CD4-positive, CD25-positive, alpha-beta regulatory T cell (primary cell): ENCODE measurements around the gene BCKDK. TPM values are rescaled to one million over a fixed set of nuclear protein-coding genes. Genes with fewer than 3 reads are reported as not detected.
A peak's percentile ranks its signal among the peaks of the same experiment; 100 is the strongest.
"Not testable (repeated sequence)": the region's sequence is repeated elsewhere in the genome, so short reads cannot be mapped to it uniquely, and the experiment has no call there.

Experiments used
- ATAC-seq, 2 donors: fragments of 150-1000 bp; cut with Tn5 transposase; one replicate each; pipeline ENCODE4 v1.10.0; 2021; ENCODE audit warnings: low read depth in 2 of 2, moderate number of reproducible peaks in 2 of 2, moderate library complexity in 1 of 2
- DNase-seq, 3 donors: peaks; one replicate each; pipeline versions ENCODE4 v3.0.0 to v3.0.0-alpha.2; 2012 to 2022; ENCODE audit warnings: mixed read lengths in 1 of 3
- H3K27ac ChIP-seq: one replicate; pipeline ENCODE4 v1.7.0; 2013; ENCODE audit warnings: mild to moderate bottlenecking, low read length; ENCODE audit not compliant: insufficient read depth, poor library complexity, severe bottlenecking
- H3K27me3 ChIP-seq: one replicate; pipeline ENCODE4 v1.7.0; 2013; ENCODE audit warnings: low read length; ENCODE audit not compliant: control insufficient read depth, insufficient read depth
- H3K36me3 ChIP-seq: one replicate; pipeline ENCODE4 v1.7.0; 2013; ENCODE audit warnings: mild to moderate bottlenecking, low read length, moderate library complexity; ENCODE audit not compliant: control insufficient read depth, insufficient read depth
- H3K4me1 ChIP-seq: 2 replicates; pipeline ENCODE4 v1.7.0; 2013; ENCODE audit warnings: mild to moderate bottlenecking, low read length; ENCODE audit not compliant: insufficient read depth, control insufficient read depth, poor library complexity, severe bottlenecking
- H3K4me3 ChIP-seq: one replicate; pipeline ENCODE4 v1.7.0; 2013; ENCODE audit warnings: low read depth, mild to moderate bottlenecking, low read length, moderate library complexity
- H3K9me3 ChIP-seq, 2 experiments: 1 replicate in 1 of 2; 2 replicates in 1 of 2; pipeline ENCODE4 v1.7.0; 2013; ENCODE audit warnings: low read length in 2 of 2, mild to moderate bottlenecking in 1 of 2, moderate library complexity in 1 of 2; ENCODE audit not compliant: control insufficient read depth in 2 of 2
- H3K27ac Mint-ChIP-seq, 3 donors: one replicate each; pipeline ENCODE4 v1.8.0; 2020 to 2022; ENCODE audit warnings: mild to moderate bottlenecking in 3 of 3, mixed read lengths in 3 of 3, moderate library complexity in 2 of 3
- H3K27me3 Mint-ChIP-seq: one replicate; pipeline ENCODE4 v1.8.0; 2022; ENCODE audit warnings: mild to moderate bottlenecking, mixed read lengths
- H3K36me3 Mint-ChIP-seq: one replicate; pipeline ENCODE4 v1.8.0; 2020; ENCODE audit warnings: mixed read lengths
- H3K4me1 Mint-ChIP-seq, 4 donors: one replicate each; pipeline ENCODE4 v1.8.0; 2020 to 2022; ENCODE audit warnings: mixed read lengths in 4 of 4, mild to moderate bottlenecking in 1 of 4
- H3K4me3 Mint-ChIP-seq, 4 donors: one replicate each; pipeline ENCODE4 v1.8.0; 2020 to 2022; ENCODE audit warnings: mild to moderate bottlenecking in 4 of 4, mixed read lengths in 4 of 4, moderate library complexity in 3 of 4
- H3K9me3 Mint-ChIP-seq, 7 donors: one replicate each; pipeline ENCODE4 v1.8.0; 2020 to 2022; ENCODE audit warnings: mixed read lengths in 7 of 7, mild to moderate bottlenecking in 3 of 7, moderate library complexity in 2 of 7
- polyA plus RNA-seq, 4 donors: library from polyadenylated mRNA; unstranded; fragments of 300-500 nt; fragmentation: Illumina TruSeq; gene quantifications; one replicate each; pipeline ENCODE4 v1.2.3, GENCODE V29; 2021
- total RNA-seq: library from RNA; stranded (reverse); gene quantifications from one replicate; pipeline ENCODE4 v1.2.3, GENCODE V29; 2022

The BCKDK gene
- total and polyA plus RNA-seq, 5 donors from 2014 or later = 8.2 to 24.7 (median 23.3) TPM

GRCh38 chr16:31143694-31144148 lies 35.5 kb downstream of the BCKDK start:
- Histone ChIP-seq H3K27ac (no peak overlapping the region), H3K36me3 (no peaks in the 10 kb centered on the region), H3K4me3 (no peak overlapping the region), H3K27me3 (no peaks in the 10 kb centered on the region), H3K4me1 (peaks cover 19% of the 10 kb centered on the region), H3K9me3 (no peaks in the 10 kb centered on the region)
- peaks cover 10% of the 10 kb centered on the region for H3K27me3 Mint-ChIP-seq
- ATAC-seq (no peak), DNase-seq (no peak)
- H3K4me3 Mint-ChIP-seq = peak overlapping the region; percentile 69 to 90 (median 76)
- peaks cover 4 to 20% (median 6%) of the 10 kb centered on the region in 4 donors for H3K4me1 Mint-ChIP-seq
- H3K9me3 Mint-ChIP-seq = no peaks in the 10 kb centered on the region
- H3K36me3 Mint-ChIP-seq = no peaks in the 10 kb centered on the region
- peak overlapping the region in 2 of 3 donors; percentile 47 to 82 for H3K27ac Mint-ChIP-seq

- H3K4me3 ChIP-seq, H3K9me3 Mint-ChIP-seq, DNase-seq, H3K36me3 Mint-ChIP-seq, ATAC-seq, H3K36me3 ChIP-seq, H3K27me3 ChIP-seq, H3K27ac ChIP-seq, H3K9me3 ChIP-seq: not testable (repeated sequence)
- Mint-ChIP-seq H3K4me1 (peaks cover 4 to 20% (median 6%) of the 10 kb centered on the region in 4 donors), H3K27ac (peak overlapping the region in 2 of 3 donors; percentile 47 to 60), H3K4me3 (peak overlapping the region in 3 of 4 donors; percentile 69 to 84 (median 80)), H3K27me3 (peaks cover 10% of the 10 kb centered on the region)
- peaks cover 19% of the 10 kb centered on the region for H3K4me1 ChIP-seq
Observed at GRCh38 chr16:31144418-31144817, 36.2 kb downstream of the BCKDK start.

GRCh38 chr16:31145398-31145990 lies 37.3 kb downstream of the BCKDK start:
- no peak for ATAC-seq
- H3K9me3 Mint-ChIP-seq = no peaks in the 10 kb centered on the region
- H3K27me3 ChIP-seq = no peaks in the 10 kb centered on the region
- peaks cover 4 to 20% (median 6%) of the 10 kb centered on the region in 4 donors for H3K4me1 Mint-ChIP-seq
- no peak overlapping the region for H3K27ac ChIP-seq
- H3K27ac Mint-ChIP-seq = no peak overlapping the region
- H3K27me3 Mint-ChIP-seq = peaks cover 10% of the 10 kb centered on the region
- no peaks in the 10 kb centered on the region for H3K9me3 ChIP-seq
- no peaks in the 10 kb centered on the region for H3K36me3 ChIP-seq
- H3K4me3 Mint-ChIP-seq = no peak overlapping the region
- no peaks in the 10 kb centered on the region for H3K36me3 Mint-ChIP-seq
- H3K4me3 ChIP-seq = no peak overlapping the region
- H3K4me1 ChIP-seq = peaks cover 19% of the 10 kb centered on the region
- peak in 1 of 3 donors; percentile 26 for DNase-seq

GRCh38 chr16:31147574-31147973 lies 39.4 kb downstream of the BCKDK start:
- Histone ChIP-seq H3K4me3 (no peak overlapping the region), H3K27me3 (no peaks in the 10 kb centered on the region)
- H3K9me3 Mint-ChIP-seq = no peaks in the 10 kb centered on the region

GRCh38 chr16:31148281-31148728 lies 40.1 kb downstream of the BCKDK start:
- no peaks in the 10 kb centered on the region for H3K9me3 Mint-ChIP-seq
- H3K27me3 ChIP-seq = no peaks in the 10 kb centered on the region
- no peaks in the 10 kb centered on the region for H3K36me3 Mint-ChIP-seq
- peaks cover 0 to 13% (median under 1%) of the 10 kb centered on the region in 4 donors for H3K4me1 Mint-ChIP-seq
- no peak overlapping the region for H3K4me3 ChIP-seq
- DNase-seq (no peak), ATAC-seq (no peak)
- no peak overlapping the region for H3K4me3 Mint-ChIP-seq
- H3K9me3 ChIP-seq = no peaks in the 10 kb centered on the region
- H3K27ac ChIP-seq = no peak overlapping the region
- no peaks in the 10 kb centered on the region for H3K36me3 ChIP-seq
- peaks cover 16% of the 10 kb centered on the region for H3K27me3 Mint-ChIP-seq
- H3K27ac Mint-ChIP-seq = peak overlapping the region in 1 of 3 donors; percentile 9
- peaks cover 2% of the 10 kb centered on the region for H3K4me1 ChIP-seq

More at GRCh38 chr16:31147574-31147973, 39.4 kb downstream of the BCKDK start:
- no peak overlapping the region for H3K27ac ChIP-seq
- ATAC-seq (no peak), DNase-seq (no peak)
- no peaks in the 10 kb centered on the region for H3K36me3 ChIP-seq
- no peaks in the 10 kb centered on the region for H3K9me3 ChIP-seq
- Mint-ChIP-seq H3K4me1 (peaks cover 0 to 13% (median under 1%) of the 10 kb centered on the region in 4 donors), H3K36me3 (no peaks in the 10 kb centered on the region), H3K4me3 (peak overlapping the region in 1 of 4 donors; percentile 6), H3K27me3 (peaks cover 16% of the 10 kb centered on the region), H3K27ac (no peak overlapping the region)
- H3K4me1 ChIP-seq = peaks cover 10% of the 10 kb centered on the region

GRCh38 chr16:31148896-31149295 lies 40.7 kb downstream of the BCKDK start:
- Mint-ChIP-seq H3K36me3 (no peaks in the 10 kb centered on the region), H3K27me3 (peaks cover 12% of the 10 kb centered on the region), H3K4me1 (peaks cover 0 to 7% (median under 1%) of the 10 kb centered on the region in 4 donors), H3K9me3 (no peaks in the 10 kb centered on the region), H3K4me3 (no peak overlapping the region), H3K27ac (no peak overlapping the region)
- H3K36me3 ChIP-seq = no peaks in the 10 kb centered on the region
- H3K4me1 ChIP-seq = no peaks in the 10 kb centered on the region
- no peak overlapping the region for H3K27ac ChIP-seq
- no peak overlapping the region for H3K4me3 ChIP-seq
- DNase-seq (no peak), ATAC-seq (no peak)
- no peaks in the 10 kb centered on the region for H3K9me3 ChIP-seq
- no peaks in the 10 kb centered on the region for H3K27me3 ChIP-seq

- DNase-seq = no peak
- H3K36me3 ChIP-seq = no peaks in the 10 kb centered on the region
- H3K27me3 Mint-ChIP-seq = peaks cover 10% of the 10 kb centered on the region
- H3K4me1 ChIP-seq = no peaks in the 10 kb centered on the region
- no peak overlapping the region for H3K27ac ChIP-seq
- no peaks in the 10 kb centered on the region for H3K36me3 Mint-ChIP-seq
- H3K9me3 ChIP-seq = no peaks in the 10 kb centered on the region
- H3K9me3 Mint-ChIP-seq = no peaks in the 10 kb centered on the region
- H3K4me1 Mint-ChIP-seq = peaks cover 0 to 3% (median 0%) of the 10 kb centered on the region in 4 donors
- no peak overlapping the region for H3K4me3 Mint-ChIP-seq
- H3K27me3 ChIP-seq = no peaks in the 10 kb centered on the region
- no peak overlapping the region for H3K4me3 ChIP-seq
- H3K27ac Mint-ChIP-seq = no peak overlapping the region
- no peak for ATAC-seq
Observed at GRCh38 chr16:31149332-31149731, 41.1 kb downstream of the BCKDK start.
